Breast epithelium (tissue), 4 donors: ENCODE measurements around the gene CYP2A6. TPM values are rescaled to one million over a fixed set of nuclear protein-coding genes. Genes with fewer than 3 reads are reported as not detected.

Experiments used
- DNase-seq, 2 donors: peaks; one replicate each; pipeline ENCODE4 v3.0.0-alpha.2; 2019; ENCODE audit warnings: low spot score in 2 of 2
- H3K27ac ChIP-seq, 2 donors: fragments of 200-600 bp; sonication (generic) in 1 of 2; one replicate each; pipeline ENCODE4 v1.5.1; 2016 to 2019; ENCODE audit warnings: mild to moderate bottlenecking in 1 of 2
- H3K27me3 ChIP-seq, 2 donors: fragments of 200-600 bp; sonication (generic) in 1 of 2; one replicate each; pipeline versions ENCODE4 v1.5.1 to v1.6.0; 2017 to 2019; ENCODE audit warnings: control low read depth in 1 of 2, mild to moderate bottlenecking in 1 of 2
- H3K36me3 ChIP-seq: fragments of 200-600 bp; one replicate; pipeline ENCODE4 v1.5.1; 2019
- H3K4me1 ChIP-seq, 2 donors: fragments of 200-600 bp; sonication (generic); one replicate each; pipeline ENCODE4 v1.5.1; 2016 to 2019; ENCODE audit warnings: control low read depth in 1 of 2
- H3K4me3 ChIP-seq, 3 donors: fragments of 200-600 bp; sonication (generic); 1 replicate in 2 of 3; 2 replicates in 1 of 3; pipeline ENCODE4 v1.5.1; 2016 to 2019; ENCODE audit warnings: mild to moderate bottlenecking in 3 of 3, moderate library complexity in 2 of 3
- H3K9me3 ChIP-seq, 2 donors: fragments of 200-600 bp; sonication (generic) in 1 of 2; one replicate each; pipeline ENCODE4 v1.5.1; 2016 to 2019; ENCODE audit warnings: control low read depth in 1 of 2
- POLR2A ChIP-seq: fragments of 450-650 bp; IDR thresholded peaks from one replicate; pipeline ENCODE4 v1.6.1; 2016; ENCODE audit warnings: antibody characterized with exemption, mild to moderate bottlenecking, moderate library complexity
- POLR2AphosphoS5 ChIP-seq, 3 donors: sonication (generic); formaldehyde crosslinking; IDR thresholded peaks; one replicate each; pipeline ENCODE4 v1.6.1; 2017; ENCODE audit warnings: antibody characterized with exemption in 3 of 3
- intact Hi-C: fragments of 100-400 bp; cut with DNase I; formaldehyde crosslinking; loops from one replicate; pipeline ENCODE4 v1.15.1; 2023; ENCODE audit warnings: low total_unique reads
- total RNA-seq, 3 donors: library from RNA; depleted of rRNA; stranded (reverse); fragments of >200 nt; gene quantifications; one replicate each; pipeline ENCODE4 v1.1.0, GENCODE V29; 2016
- TF ChIP-seq, protein P1 (sequence below), 3 donors: fragments of 450-650 bp; IDR thresholded peaks; one replicate each; pipeline ENCODE4 v1.5.1; 2016 to 2017; ENCODE audit warnings: antibody characterized with exemption in 3 of 3, mild to moderate bottlenecking in 3 of 3, moderate library complexity in 3 of 3

The CYP2A6 gene
- total RNA-seq, 3 donors from 2014 or later = 0.64 TPM; not detected in 2

DNA sequence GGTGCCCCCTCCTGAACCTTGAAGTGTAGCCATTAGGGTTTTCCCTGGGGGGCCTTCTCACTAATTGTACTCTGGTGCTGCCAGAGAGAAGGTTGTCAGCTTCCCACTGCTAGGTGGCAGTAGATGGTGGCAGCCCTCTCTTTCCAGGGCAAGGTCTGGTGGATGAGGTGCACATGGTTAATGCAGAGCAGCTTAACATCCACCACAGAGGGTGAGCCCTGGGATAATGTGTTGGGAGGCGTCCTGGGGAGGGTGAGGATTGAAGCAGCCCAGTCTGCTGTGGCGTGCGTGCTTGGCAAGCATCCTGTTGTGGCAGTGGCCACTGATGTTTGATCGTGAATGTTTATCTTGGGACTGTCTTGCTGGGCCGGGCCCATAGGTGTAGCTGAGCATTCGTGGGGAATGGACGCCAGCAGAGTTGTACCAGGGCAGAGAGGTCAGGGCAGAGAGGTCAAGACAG lies 45.4 kb downstream of the CYP2A6 start:
- Histone ChIP-seq H3K4me1 (peaks cover 39 to 69% of the 10 kb centered on the region in 2 donors), H3K9me3 (no peaks in the 10 kb centered on the region), H3K27ac (peak overlapping the region; percentile 79 to 94), H3K4me3 (peak overlapping the region in 1 of 3 donors; percentile 57), H3K36me3 (no peaks in the 10 kb centered on the region), H3K27me3 (no peaks in the 10 kb centered on the region)
- no peak for DNase-seq
- intact Hi-C loops = no loop called here
- TF ChIP-seq, protein P1, sequence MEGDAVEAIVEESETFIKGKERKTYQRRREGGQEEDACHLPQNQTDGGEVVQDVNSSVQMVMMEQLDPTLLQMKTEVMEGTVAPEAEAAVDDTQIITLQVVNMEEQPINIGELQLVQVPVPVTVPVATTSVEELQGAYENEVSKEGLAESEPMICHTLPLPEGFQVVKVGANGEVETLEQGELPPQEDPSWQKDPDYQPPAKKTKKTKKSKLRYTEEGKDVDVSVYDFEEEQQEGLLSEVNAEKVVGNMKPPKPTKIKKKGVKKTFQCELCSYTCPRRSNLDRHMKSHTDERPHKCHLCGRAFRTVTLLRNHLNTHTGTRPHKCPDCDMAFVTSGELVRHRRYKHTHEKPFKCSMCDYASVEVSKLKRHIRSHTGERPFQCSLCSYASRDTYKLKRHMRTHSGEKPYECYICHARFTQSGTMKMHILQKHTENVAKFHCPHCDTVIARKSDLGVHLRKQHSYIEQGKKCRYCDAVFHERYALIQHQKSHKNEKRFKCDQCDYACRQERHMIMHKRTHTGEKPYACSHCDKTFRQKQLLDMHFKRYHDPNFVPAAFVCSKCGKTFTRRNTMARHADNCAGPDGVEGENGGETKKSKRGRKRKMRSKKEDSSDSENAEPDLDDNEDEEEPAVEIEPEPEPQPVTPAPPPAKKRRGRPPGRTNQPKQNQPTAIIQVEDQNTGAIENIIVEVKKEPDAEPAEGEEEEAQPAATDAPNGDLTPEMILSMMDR (IDR thresholded peaks at IDR 0.05) = no peak
- TF ChIP-seq POLR2AphosphoS5 (IDR thresholded peaks at IDR 0.05) = no peak

DNA sequence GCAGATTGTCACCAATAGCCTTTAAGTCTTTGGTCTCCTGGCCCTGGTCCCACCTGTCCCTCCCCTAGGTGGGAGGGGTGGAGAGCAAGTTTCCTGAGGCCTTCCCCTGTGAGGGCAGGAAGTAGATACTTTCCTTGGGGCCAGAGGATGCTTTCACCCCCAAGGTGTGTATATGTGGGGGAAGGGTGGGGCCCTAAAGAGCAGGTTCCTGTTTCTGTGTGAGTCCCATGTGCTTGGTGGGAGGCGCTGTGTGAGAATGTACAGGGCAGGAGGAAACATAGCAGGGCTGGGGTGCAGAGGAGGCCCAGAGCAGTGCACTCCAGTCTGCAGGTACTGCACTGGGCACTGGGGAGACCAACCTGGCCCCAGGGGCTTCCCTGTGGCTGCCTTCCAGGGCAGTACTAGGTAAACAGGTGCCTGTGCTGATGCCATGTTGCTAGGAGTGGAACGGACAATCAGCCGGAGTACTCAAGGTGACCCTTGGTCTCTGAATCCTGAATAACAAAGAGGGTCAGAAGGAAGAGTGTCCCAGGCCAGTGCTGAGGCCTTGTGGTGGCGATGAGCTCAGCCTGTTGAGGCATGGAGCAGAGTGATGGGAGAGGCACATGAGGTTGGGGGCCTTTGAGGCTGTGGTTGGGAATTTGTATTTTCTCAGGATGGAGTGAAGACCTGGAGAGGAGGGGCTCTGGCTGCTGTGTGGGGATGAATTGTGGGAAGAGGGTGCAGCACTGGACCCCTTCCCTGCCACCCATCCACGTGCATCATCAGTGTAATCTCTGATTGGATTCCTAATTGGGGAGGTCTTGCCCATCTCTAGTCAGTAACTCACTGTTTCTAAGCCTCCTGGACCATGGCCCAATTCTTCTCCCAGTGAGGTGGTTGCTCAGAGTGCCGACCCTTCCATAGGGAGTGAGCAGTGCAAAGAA lies 46.1 kb downstream of the CYP2A6 start:
- TF ChIP-seq POLR2A = no peak
- no peak for TF ChIP-seq POLR2AphosphoS5 (IDR thresholded peaks at IDR 0.05)
- TF ChIP-seq, protein P1 (IDR thresholded peaks at IDR 0.05) = no peak
- no peak for DNase-seq
- no peaks in the 10 kb centered on the region for H3K27me3 ChIP-seq
- no peaks in the 10 kb centered on the region for H3K9me3 ChIP-seq
- H3K4me1 ChIP-seq = peaks cover 39 to 69% of the 10 kb centered on the region in 2 donors
- H3K4me3 ChIP-seq = peak overlapping the region in 1 of 3 donors; percentile 57
- H3K27ac ChIP-seq = peak overlapping the region; percentile 79 to 94
- H3K36me3 ChIP-seq = no peaks in the 10 kb centered on the region
- intact Hi-C loops = no loop called here

DNA sequence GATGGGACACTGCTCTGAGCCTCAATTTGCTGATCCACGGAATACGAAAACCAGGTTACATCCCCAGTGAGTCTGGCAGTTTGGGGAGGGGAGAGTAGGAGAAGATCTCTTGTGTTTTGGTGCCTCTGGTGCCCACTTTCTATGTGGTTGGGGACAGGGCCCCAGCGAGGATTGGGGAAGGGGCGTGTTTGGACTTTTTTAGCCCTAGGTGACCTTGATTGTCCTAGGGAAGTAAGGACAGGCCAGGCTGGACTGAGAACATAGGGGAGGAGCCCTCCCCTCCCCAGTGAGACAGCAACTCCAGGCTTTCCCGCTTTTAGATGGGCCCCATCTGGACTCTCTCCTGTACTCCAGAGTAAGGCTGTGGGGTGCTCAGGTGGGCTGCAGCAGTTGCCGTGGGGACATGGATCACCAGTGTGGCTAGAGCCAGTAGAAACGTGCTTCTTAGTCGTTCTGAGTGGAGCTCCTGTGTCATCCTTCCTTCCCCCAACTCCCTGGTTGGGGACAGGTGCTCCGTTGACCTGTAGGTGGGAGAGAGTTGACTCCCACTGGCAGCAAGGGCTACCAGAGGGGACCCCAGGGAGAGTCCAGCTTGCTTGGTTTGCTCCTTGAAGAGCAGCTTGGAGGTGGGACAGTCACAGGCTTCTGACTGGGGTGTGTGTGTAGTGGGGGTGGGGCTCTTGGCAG lies 46.9 kb downstream of the CYP2A6 start:
- H3K4me1 ChIP-seq = peaks cover 39 to 69% of the 10 kb centered on the region in 2 donors
- H3K36me3 ChIP-seq = no peaks in the 10 kb centered on the region
- no peaks in the 10 kb centered on the region for H3K27me3 ChIP-seq
- DNase-seq = no peak
- H3K27ac ChIP-seq = peak overlapping the region; percentile 79 to 94
- intact Hi-C loops = no loop called here
- no peak for TF ChIP-seq POLR2AphosphoS5 (IDR thresholded peaks at IDR 0.05)
- TF ChIP-seq POLR2A = no peak
- TF ChIP-seq, protein P1 (IDR thresholded peaks at IDR 0.05) = no peak
- H3K9me3 ChIP-seq = no peaks in the 10 kb centered on the region
- H3K4me3 ChIP-seq = peak overlapping the region in 2 of 3 donors; percentile 20 to 57

DNA sequence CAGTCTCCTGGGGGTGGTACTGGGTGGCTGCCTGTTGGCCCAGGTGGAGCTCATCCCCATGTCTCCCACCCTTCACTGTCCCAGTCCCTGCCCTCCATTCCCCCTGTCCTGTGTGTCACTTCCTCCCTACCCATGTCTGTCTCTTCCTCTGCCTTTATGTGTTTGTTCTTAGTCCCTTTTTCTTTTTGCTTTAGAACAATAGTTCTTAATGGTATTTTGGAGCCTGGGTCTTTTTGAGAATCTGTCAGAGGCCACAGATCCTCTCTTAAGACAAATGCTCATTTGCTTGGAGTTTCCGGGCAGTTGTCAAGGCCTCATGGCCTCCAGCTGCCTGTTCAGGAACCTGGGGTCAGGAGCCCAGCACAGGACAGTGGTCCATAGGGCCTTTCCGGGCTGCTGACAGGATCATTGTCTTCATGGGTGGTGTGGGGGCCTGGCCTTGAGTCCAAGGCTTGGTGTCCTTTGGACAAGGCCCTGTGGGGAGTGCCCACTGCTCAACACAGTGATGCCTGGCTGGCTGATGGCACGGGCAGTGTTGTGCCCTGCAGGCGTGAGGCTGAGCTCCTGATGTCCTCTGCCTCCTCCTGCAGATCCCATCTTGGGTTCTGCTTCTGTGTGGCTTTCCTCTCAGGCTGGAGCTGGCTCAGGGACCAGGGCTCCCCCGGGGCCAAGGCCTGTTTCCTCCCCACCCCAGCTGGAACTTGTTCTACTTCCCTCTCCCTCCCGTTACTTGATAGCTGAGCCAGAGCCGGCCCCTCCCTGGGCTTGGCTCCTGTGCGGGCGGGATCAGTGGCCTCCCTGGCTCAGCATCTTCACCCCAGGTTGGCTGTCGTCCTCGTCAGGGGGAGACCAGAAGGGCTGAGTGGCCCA lies 47.7 kb downstream of the CYP2A6 start:
- Histone ChIP-seq H3K4me1 (peaks cover 43 to 68% of the 10 kb centered on the region in 2 donors), H3K36me3 (no peaks in the 10 kb centered on the region)
- DNase-seq = no peak

More for the DNA sequence above, 47.7 kb downstream of the CYP2A6 start:
- intact Hi-C loops = no loop called here
- peak overlapping the region; percentile 79 to 94 for H3K27ac ChIP-seq
- no peaks in the 10 kb centered on the region for H3K9me3 ChIP-seq
- TF ChIP-seq POLR2A = no peak
- TF ChIP-seq POLR2AphosphoS5 (IDR thresholded peaks at IDR 0.05) = peak in 1 of 3 donors; percentile 10
- TF ChIP-seq, protein P1 (IDR thresholded peaks at IDR 0.05) = no peak
- no peaks in the 10 kb centered on the region for H3K27me3 ChIP-seq
- peak overlapping the region; percentile 14 to 57 (median 20) for H3K4me3 ChIP-seq
